Kidney glomerular epithelial cell (primary cell): ENCODE measurements around the gene LAIR2.

ENCODE experiments used
- DNase-seq: peaks from one replicate; lab custom pipeline; 2025; lab: John Stamatoyannopoulos, UW

The LAIR2 gene, protein sequence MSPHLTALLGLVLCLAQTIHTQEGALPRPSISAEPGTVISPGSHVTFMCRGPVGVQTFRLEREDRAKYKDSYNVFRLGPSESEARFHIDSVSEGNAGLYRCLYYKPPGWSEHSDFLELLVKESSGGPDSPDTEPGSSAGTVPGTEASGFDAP

DNA sequence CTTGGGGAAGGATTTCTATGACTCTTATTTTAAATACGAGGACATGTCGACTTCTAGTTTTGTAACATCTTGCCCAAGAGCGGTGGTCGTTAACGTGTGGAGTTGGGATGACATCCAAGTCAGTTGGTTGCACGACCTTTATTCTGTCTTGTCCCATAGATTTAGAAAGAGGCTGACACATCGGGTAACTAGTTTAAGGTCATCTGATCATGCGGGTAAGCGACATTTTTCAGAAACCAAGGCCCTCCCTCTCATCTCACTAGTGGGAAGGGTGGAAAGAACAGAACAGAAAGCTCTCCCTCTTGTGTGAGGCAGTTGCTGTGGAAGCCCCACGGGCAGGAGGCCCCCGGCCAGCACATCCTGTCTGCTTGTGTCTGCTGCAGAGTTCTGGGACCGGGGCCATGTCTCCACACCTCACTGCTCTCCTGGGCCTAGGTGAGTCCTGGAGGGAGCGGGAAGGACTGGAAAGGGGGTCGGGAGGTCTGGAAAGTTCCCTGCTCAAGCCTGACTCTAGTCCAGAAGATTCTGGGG is at the start of gene LAIR2:
Gene LAIR2, plus strand, starts transcription at position 314 of the 531 bp plus-strand sequence. Its CDS starts 88 bp downstream, at position 402.
- DNase-seq, result no peak

DNA sequence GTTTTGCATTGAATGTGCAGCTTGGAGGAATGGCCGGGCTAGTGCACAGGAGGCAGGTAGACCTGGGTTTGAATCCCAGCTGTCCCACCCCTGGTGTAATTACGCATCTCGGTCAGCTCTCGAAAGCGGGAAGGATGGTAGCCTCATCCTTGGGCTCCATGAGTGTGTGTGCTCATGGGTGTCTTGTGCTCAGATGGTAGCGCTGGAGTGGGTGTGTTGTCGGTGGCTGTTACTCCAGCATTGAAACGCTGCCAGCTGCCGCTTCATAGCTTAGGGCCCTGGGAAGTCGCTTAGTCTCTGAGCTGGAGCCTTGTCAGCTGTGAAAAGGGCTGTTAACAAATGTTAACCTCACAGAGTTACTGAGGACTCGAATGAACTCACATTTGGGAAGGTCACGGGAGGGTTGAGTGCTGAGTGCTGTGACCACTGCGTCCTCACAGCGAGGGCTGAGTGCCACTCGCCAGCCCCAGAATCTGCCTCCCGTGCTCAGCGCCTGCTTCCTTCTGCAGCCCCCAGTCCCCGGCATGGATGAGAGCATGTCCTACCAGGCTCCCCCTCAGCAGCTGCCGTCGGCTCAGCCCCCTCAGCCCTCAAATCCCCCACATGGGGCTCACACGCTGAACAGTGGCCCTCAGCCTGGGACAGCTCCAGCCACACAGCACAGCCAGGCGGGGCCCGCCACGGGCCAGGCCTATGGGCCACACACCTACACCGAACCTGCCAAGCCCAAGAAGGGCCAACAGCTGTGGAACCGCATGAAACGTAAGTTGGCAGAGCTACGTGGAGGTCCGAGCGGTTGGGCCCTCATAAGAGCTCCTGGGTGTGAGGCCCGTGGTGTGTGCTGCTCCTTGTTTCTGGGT is 48.5 kb upstream of the LAIR2 start:
- no peak for DNase-seq

DNA sequence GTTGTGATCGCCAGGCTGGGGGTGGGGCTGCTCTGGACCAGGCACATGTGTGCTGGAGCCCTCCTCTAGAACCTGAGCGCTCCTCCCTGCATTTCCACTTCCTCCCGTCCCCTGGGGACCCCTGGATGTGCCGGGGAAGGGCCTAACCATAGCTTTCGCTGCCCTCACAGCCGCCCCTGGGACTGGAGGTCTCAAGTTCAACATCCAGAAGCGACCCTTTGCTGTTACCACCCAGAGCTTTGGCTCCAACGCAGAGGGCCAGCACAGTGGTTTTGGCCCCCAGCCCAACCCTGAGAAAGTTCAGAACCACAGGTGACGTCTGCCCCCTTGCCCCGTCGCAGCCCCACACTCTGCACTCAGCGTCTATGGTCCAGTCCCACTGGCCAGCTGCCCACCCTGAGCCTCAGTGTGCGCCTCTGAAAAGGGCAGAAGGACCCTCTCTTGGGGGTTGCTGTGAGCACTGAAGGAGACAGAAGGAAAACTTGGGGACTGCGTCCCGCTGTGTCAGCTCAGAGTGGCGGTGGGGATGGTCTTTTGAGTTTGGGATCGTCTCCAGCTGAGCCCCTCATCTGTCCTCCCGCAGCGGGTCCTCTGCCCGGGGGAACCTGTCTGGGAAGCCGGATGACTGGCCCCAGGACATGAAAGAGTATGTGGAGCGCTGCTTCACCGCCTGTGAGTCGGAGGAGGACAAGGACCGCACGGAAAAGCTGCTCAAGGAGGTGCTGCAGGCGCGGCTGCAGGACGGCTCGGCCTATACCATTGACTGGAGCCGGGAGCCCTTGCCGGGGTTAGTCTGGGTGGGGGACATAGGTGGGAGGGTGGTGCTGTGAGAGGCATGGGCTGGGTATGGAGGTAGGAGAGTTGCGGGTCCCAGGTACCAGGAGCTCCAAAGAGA is 47.6 kb upstream of the LAIR2 start:
- no peak for DNase-seq

DNA sequence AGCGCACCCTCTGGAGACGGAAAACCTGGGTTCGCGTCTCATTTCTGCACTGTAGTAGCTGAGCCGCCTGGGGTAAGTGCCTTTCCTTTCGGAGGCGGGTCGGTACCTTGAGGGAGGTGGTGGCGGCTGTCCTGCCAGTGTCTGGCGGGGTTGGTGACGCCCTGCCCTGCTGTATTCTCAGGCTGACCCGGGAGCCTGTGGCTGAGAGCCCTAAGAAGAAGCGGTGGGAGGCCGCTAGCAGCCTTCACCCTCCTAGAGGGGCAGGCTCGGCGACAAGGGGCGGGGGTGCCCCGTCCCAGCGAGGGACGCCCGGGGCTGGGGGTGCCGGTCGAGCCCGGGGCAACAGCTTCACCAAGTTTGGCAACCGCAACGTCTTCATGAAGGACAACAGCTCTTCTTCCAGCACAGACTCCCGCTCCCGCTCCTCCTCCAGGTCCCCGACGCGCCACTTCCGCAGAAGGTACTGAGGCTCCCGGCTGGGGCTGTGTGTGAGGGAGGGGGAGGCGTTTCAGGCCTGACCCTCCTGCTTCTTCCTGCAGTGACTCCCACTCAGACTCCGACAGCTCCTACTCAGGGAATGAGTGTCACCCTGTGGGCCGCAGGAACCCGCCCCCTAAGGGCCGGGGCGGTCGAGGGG is 46.7 kb upstream of the LAIR2 start:
- no peak for DNase-seq

DNA sequence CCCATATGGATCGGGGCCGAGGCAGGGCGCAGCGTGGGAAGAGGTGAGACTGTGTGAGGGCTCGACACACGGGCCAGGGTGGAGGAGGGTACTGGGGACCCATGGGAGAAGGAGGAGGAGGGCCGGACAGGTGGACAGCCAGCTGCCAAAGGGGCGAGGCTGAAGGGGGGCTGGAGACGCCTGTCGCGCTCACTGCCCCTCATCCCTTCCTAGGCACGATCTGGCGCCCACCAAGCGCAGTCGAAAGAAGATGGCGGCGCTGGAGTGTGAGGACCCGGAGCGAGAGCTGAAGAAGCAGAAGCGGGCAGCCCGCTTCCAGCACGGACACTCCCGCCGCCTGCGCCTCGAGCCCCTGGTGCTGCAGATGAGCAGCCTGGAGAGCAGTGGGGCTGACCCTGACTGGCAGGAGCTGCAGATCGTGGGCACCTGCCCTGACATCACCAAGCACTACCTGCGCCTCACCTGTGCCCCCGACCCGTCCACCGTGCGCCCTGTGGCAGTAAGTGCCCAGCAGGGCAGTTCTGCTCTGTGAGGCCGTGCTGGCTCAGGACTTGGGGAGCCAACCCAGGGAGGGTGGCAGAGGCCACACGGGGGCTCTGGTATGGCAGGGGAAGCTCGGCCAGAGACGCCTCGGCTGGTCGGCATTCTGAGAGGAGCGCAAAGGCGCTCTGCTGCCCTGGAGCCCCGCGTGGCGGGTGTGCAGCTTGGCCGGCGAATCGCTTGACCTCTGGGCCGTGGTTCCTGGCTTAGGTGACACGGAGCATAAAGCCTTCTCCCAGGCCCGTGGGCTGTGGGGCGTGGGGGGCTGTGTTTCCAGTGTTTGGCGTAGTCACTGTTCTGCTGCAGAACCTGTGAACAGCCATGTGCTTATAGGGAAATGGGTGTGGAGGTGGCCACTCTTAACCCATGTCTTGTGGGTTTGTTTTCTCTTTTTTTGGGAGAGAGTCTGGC is 45.9 kb upstream of the LAIR2 start:
- no peak for DNase-seq

DNA sequence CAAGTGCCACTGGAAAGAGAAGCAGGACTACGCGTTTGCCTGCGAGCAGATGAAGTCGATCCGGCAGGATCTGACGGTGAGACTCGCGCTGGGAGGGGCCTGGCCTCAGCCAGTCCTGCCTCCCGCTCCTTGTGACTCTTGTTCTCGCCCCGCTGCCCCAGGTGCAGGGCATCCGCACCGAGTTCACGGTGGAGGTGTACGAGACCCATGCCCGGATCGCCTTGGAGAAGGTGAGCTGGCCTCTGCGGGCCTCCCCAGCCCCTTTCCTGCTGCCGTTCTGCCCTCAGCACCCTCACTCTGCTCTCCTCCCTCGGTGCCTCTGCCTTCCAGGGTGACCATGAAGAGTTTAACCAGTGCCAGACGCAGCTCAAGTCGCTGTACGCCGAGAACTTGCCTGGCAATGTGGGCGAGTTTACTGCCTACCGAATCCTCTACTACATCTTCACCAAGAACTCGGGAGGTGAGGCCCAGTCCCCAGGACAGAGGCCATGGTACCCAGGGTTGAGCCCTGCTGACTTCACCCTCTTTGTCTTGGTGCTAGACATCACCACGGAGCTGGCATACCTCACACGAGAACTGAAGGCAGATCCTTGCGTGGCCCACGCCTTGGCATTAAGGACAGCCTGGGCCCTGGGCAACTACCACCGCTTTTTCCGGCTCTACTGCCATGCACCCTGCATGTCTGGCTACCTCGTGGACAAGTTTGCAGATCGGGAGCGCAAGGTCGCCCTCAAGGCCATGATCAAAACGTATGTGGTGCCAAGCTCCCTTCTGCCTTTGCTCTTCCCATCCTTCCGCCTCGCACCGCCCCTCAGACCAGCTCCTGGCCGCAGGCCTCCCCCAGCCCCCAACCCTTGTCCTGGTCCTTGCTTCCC is 44.6 kb upstream of the LAIR2 start:
- DNase-seq, result no peak

DNA sequence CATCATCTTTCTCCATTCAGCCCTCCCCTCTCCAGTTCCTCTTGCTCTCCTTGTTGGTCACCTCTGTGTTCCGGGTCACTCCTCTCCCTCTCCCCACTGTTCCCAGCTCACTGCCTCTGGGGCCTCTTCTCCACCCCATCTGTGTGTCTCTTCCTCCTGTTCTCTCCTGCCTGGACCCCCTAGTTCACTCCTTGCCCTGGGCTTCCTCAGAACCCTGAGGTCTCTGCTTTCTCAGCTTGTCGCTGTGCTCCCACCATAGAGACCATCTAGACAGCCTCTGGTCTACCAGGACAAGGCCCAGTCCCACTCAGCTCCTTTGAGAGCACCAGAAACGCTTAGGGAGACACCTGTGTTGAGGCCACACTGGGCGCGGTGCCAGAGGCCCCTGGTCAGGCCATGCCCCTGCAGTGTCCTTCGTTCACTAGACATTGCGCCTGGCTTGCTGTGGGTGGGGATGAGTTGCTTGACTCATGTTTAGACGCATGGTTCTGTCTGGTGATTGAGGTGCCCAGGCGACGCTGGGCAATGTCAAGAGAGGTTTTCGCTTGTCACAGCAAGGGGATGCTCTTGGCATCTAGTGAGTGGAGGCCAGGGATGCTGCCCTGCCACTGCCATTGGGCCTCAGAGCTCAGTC is 43.9 kb upstream of the LAIR2 start:
- no peak for DNase-seq

DNA sequence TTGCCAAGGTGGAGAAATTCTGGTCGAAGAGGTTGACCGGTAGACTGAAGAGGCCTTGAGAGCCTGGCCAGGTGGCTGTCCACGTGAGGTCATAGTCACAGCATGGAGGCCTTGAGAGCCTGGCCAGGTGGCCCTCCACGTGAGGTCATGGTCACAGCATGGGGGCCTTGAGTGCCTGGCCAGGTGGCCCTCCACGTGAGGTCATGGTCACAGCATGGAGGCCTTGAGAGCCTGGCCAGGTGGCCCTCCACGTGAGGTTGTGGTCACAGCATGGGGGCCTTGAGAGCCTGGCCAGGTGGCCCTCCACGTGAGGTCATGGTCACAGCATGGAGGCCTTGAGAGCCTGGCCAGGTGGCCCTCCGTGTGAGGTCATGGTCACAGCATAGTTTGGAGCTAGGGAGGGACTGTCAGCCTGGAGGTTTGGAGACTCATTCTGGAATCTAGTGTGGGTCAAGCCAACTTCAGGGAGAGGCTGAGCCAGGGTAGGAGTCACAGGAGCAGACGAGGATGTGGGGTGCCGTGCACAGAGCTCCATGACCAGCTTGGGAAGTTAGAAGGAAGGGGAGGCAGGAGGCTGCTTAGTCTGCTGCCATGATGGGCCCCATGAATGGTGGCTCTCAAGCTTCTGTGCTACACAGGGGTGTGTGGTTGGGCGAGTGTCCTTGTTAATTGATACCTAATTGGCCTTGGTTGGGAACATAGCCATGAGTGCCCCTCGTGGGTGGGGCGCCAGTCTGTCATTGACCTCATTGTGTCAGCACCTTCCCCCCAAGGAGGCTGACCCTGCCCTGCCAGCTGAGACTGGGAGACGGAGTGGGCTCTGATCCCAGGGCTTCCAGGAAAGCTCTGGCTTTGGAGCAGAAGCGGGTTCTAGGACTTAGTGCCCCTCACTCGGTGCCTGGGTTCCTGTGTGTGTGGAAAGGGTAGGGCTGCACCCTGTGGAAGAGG is 43.1 kb upstream of the LAIR2 start:
- DNase-seq, result no peak

DNA sequence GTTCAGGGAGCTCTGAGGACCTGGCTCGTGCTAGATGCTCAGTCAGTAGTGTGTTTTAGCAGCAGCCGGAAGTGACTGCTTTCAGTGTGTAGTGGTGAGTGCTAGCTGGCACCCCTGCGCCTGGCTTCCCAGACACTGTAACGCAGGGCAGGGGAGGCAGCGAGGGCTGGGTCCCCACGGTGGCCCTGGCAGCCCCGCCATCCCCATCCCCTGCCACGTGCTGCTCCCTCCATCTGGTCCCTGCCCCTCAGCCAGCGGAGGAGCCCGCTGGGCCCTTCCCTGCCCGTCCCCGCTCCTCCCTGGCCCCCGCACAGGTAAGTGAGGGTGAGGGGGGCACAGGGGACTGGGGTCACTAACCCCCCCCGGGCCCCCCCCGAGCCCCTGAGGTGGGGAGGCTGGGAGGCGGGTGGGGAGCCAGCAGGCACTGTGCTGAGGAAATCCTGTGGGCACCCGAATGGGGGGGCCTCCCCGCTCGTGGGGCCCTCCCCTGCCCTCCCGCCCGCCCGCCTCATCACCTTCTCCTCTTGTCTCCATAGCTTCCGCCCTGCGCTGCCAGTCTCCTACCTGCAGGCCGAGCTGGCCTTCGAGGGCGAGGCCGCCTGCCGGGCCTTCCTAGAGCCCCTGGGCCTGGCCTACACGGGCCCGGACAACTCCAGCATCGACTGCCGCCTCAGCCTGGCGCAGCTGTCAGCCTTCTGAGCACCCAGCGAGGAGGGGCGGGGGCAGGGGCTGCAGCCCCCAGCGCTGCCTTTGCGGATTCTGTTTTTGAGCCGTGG is 42.2 kb upstream of the LAIR2 start:
- no peak for DNase-seq

DNA sequence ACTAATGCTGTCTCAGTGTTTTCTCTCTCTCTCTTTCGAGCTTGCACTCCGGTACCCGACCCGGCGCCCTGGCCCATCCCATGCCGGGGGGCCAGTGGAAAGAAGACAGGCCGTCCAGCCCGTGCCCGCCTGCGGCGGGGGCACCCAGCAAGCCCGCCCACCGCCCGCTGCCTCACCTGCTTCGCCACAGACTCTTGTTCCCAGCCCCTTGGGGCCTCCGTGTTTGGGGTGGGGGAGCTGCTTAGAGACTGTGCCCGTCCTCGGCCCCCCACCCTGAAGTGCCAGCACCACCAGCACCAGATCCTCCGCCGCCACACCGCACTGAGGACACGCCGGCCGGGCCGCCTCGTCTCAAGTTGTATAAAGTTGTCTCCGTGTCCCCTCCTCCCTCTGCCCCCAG is 41.4 kb upstream of the LAIR2 start:
- DNase-seq, result no peak

DNA sequence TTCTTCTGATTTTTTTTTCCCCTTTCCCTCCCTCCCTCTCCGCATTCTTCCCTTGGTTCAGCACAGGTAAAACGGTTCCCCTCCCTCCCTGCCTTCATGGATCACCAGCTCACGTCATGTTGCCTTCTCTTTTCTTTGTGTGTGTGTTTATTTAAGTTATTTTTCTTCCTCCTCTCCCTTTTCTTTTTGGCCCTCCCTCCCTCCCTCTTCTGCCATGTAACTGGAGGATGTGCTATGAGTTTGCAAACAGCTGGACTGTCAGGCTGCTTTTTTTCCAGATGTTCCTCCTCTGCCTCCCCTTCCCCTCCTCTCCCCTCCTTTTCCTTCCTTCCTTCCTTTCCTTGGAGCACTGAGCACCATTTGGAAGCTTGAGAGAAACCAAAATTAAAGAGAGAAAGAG is 41.0 kb upstream of the LAIR2 start:
- DNase-seq, result peak; percentile 62

DNA sequence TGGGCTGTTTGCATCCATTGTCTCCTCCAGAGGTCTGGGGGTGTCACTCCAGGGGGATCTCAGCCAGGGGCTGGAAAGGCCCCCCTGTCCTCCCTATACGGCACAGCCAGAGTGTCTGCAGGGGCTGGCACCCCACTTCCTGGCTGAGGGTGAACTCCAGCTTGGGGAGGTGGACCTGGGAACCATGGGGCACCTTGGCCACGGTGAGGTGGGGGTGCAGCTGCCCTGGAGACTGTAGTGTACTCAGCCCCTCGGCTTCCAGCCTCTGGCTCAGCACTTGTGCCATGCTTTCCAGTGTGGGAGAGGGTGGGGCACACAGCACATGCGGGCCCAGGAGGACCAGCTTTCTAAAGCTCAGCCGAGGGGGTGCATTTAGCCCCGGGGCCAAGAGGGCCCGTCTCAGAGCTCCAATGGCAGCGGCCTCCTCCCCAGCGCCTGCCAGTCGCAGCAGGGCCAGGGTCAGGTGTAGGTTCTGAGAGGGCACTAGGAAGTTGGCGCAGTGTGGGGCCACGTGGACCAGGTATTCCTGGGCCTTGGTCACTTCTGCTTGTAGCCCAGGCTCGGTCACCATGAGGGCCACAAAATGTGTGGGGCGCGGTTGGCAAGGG is 40.5 kb upstream of the LAIR2 start:
- DNase-seq, result no peak

DNA sequence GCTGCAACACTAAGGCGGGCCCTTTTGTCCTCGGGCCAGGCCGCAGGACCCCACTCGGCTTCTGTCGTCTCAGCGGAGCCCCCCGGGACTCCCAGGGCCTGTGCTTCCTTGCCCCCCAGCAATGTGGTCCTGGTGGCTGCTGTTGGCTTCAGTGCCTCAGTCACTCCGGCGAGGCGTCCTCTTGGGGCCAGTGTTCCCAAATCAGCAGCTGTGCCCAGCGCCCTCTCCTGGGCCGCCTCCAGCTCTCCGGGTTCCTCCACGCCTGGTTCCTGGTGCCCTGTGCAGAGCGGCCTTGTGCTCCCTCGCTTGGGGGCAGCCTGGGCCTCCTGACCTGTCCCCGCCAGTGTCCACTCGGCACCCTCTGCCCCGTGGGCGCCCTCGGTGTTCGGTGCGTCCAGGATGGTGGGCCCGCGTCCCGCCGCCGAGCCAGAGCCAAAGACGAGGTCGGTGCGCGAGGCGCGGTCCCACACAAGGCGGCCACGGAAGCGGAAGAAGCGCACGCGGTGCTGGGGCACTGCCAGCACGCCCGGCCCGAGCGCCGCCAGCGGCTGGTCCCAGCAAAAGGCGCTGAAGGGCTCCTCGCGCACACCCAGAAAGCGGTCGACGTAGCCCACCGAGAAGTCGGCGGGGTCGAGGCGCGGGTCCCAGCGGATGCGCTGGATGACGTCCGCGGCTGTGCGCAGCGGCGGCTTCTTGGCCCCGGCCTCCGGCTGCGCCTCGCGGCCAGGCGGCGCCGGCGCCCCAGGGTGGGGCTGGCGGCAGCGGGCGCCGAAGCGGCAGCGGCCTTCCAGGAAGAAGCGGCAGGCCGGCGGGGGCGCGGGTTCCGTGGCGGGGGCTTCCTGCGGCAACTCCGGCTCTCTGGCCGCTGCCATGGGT is 39.7 kb upstream of the LAIR2 start:
- DNase-seq, result no peak

DNA sequence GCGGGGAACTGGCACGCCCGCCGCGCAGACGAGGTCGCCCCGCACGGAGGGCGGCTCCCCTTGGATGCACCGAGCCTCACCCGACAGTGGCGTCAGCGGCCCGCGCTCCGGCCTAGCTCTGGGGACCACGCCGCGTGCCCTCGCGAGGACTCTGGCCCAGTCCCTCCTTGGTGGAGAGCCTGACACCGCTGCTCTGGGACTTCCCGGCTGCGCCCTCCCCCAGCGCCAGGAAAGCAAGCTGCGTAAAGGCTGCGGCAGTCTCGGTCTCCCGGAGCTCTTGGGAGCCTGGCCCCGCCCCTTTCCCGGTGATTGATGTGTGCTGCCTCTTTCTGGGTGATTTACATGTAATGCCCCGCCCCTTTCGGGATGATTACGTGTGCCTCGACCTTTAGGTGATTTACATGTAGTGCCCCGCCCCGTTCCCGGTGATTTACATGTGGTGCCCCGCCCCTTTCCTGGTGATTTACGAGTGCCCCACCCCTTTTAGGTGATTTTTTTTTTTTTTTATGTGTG is 39.0 kb upstream of the LAIR2 start, which contains the start of gene LENG9:
Gene LENG9, minus strand, starts transcription at position 248 of the 513 bp plus-strand sequence. CDS start 252 bp downstream, outside the sequence.
- peak; percentile 96 for DNase-seq

DNA sequence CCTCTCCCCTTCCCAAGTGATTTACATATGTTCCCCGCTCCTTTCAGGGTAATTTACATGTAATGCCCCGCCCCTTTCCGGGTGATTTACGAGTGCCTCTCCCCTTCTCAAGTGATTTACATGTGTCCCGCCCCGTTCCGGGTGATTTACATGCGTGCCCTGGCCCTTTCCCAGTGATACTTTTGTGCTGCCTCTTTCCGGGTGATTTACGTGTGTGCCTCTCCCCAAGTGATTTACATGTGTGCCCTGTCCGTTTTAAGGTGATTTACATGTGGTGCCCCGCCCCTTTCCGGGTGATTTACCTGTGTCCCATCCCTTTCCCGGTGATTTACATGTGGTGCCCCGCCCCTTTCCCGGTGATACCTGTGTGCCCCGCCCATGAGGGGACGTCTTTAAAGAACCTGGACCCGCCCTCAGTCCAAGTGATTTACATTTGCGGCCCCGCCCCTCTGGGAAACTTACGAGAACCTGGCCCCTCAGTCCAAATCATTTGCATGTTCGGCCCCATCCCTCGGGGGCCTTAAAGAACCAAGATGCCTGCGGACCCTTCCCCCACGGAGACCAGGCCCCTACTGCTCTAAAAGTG is 38.5 kb upstream of the LAIR2 start:
- DNase-seq, result peak; percentile 95
